Loucy (cell line): ENCODE results near the gene UBE3C.

ENCODE experiments used
- H2AFZ ChIP-seq: fragments of 200-600 bp; sonication (generic); 2 replicates; pipeline ENCODE4 v1.6.0; 2016; ENCODE audit warnings: antibody characterized with exemption, mild to moderate bottlenecking, low read length, moderate library complexity
- H3F3A ChIP-seq: fragments of 200-600 bp; 2 replicates; pipeline ENCODE4 v1.6.0; 2016; ENCODE audit warnings: antibody characterized with exemption, low read depth, mild to moderate bottlenecking
- H3K27me3 ChIP-seq: fragments of 200-600 bp; sonication (generic); 2 replicates; pipeline ENCODE4 v1.6.1; 2014; ENCODE audit warnings: low read length, mild to moderate bottlenecking; ENCODE audit not compliant: insufficient read depth, poor library complexity, severe bottlenecking
- H3K36me3 ChIP-seq: fragments of 200-600 bp; sonication (generic); 2 replicates; pipeline ENCODE4 v1.6.1; 2016; ENCODE audit warnings: low read length; ENCODE audit not compliant: insufficient read depth
- H3K4me1 ChIP-seq: fragments of 200-600 bp; sonication (generic); 2 replicates; pipeline ENCODE4 v1.5.1; 2014; ENCODE audit warnings: low read length, mild to moderate bottlenecking; ENCODE audit not compliant: insufficient read depth, poor library complexity, severe bottlenecking
- H3K4me2 ChIP-seq: fragments of 200-600 bp; sonication (generic); 2 replicates; pipeline ENCODE4 v1.6.0; 2014; ENCODE audit warnings: antibody characterized with exemption, low read length, low read depth, mild to moderate bottlenecking; ENCODE audit not compliant: poor library complexity, severe bottlenecking
- H3K4me3 ChIP-seq: fragments of 200-600 bp; sonication (generic); 2 replicates; pipeline ENCODE4 v1.5.1; 2014; ENCODE audit warnings: low read length, mild to moderate bottlenecking, mixed read lengths; ENCODE audit not compliant: poor library complexity, severe bottlenecking
- H3K79me2 ChIP-seq: fragments of 200-600 bp; sonication (generic); 2 replicates; pipeline ENCODE4 v1.6.1; 2014; ENCODE audit warnings: low read length; ENCODE audit not compliant: insufficient read depth
- H3K9ac ChIP-seq: fragments of 200-600 bp; sonication (generic); 2 replicates; pipeline ENCODE4 v1.6.0; 2014; ENCODE audit warnings: mild to moderate bottlenecking, low read depth, low read length, moderate library complexity; ENCODE audit not compliant: poor library complexity, severe bottlenecking
- H3K9me2 ChIP-seq: fragments of 200-600 bp; sonication (generic); replicated peaks from 2 replicates; pipeline ENCODE4 v1.6.1; 2016; ENCODE audit warnings: low read depth, low read length, mixed read lengths
- H3K9me3 ChIP-seq: fragments of 200-600 bp; sonication (generic); 2 replicates; pipeline ENCODE4 v1.6.1; 2014; ENCODE audit warnings: mild to moderate bottlenecking, antibody characterized with exemption, low read length, low read depth; ENCODE audit not compliant: insufficient read depth
- H4K20me1 ChIP-seq: fragments of 200-600 bp; sonication (generic); 2 replicates; pipeline ENCODE4 v1.6.0; 2014; ENCODE audit warnings: antibody characterized with exemption, low read length, mild to moderate bottlenecking; ENCODE audit not compliant: insufficient read depth, poor library complexity, severe bottlenecking
- CTCF ChIP-seq: fragments of 200-600 bp; sonication (generic); conservative IDR thresholded peaks from 2 replicates; pipeline ENCODE4 v1.5.1; 2014; ENCODE audit warnings: mild to moderate bottlenecking, antibody characterized with exemption, low read length
- EZH2phosphoT487 ChIP-seq: fragments of 200-600 bp; IDR thresholded peaks from 2 replicates; pipeline ENCODE4 v1.6.1; 2018; ENCODE audit warnings: antibody characterized with exemption, mild to moderate bottlenecking, moderate library complexity, borderline replicate concordance

The UBE3C gene

GRCh38 chr7:157188091-157188665 lies 49.5 kb downstream of the UBE3C start:
- Histone ChIP-seq H3K79me2 (no peaks in the 10 kb centered on the region), H2AFZ (no peak overlapping the region), H3K27me3 (no peaks in the 10 kb centered on the region), H4K20me1 (no peaks in the 10 kb centered on the region), H3K4me2 (no peak overlapping the region), H3K9ac (no peak overlapping the region), H3K4me3 (no peak overlapping the region), H3K36me3 (peaks cover 91% of the 10 kb centered on the region), H3K9me2 (no peaks in the 10 kb centered on the region), H3K9me3 (no peaks in the 10 kb centered on the region), H3K4me1 (no peaks in the 10 kb centered on the region), H3F3A (no peaks in the 10 kb centered on the region)
- TF ChIP-seq CTCF: no peak
- no peak for TF ChIP-seq EZH2phosphoT487

GRCh38 chr7:157189405-157189804 lies 50.7 kb downstream of the UBE3C start:
- Histone ChIP-seq H3F3A (no peaks in the 10 kb centered on the region), H2AFZ (no peak overlapping the region), H3K79me2 (no peaks in the 10 kb centered on the region), H3K9me3 (no peaks in the 10 kb centered on the region), H3K27me3 (no peaks in the 10 kb centered on the region), H3K4me3 (no peak overlapping the region), H3K4me1 (no peaks in the 10 kb centered on the region), H3K9ac (no peak overlapping the region), H4K20me1 (no peaks in the 10 kb centered on the region), H3K4me2 (no peak overlapping the region), H3K9me2 (no peaks in the 10 kb centered on the region), H3K36me3 (peaks cover 94% of the 10 kb centered on the region)
- TF ChIP-seq CTCF (no peak), EZH2phosphoT487 (no peak)

GRCh38 chr7:157192861-157193260 lies 54.1 kb downstream of the UBE3C start:
- H3K4me3 ChIP-seq: no peak overlapping the region
- TF ChIP-seq CTCF (no peak), EZH2phosphoT487 (no peak)
- no peaks in the 10 kb centered on the region for H3K9me3 ChIP-seq
- H3K36me3 ChIP-seq: peaks cover 95% of the 10 kb centered on the region
- H4K20me1 ChIP-seq: no peaks in the 10 kb centered on the region
- no peak overlapping the region for H2AFZ ChIP-seq
- no peak overlapping the region for H3K9ac ChIP-seq
- H3K27me3 ChIP-seq: no peaks in the 10 kb centered on the region
- H3K79me2 ChIP-seq: no peaks in the 10 kb centered on the region
- no peak overlapping the region for H3K4me2 ChIP-seq
- no peaks in the 10 kb centered on the region for H3K4me1 ChIP-seq
- no peaks in the 10 kb centered on the region for H3K9me2 ChIP-seq
- no peaks in the 10 kb centered on the region for H3F3A ChIP-seq
